Sigmoid colon (tissue), 4 donors: Measurements from ENCODE around the gene GALNT18.

Experiments
- EP300 ChIP-seq, 4 donors: sonication (generic); formaldehyde crosslinking; IDR thresholded peaks; one replicate each; pipeline ENCODE4 v1.6.1; 2017; ENCODE audit warnings: antibody characterized with exemption in 4 of 4
- POLR2A ChIP-seq, 2 donors: fragments of 450-650 bp; IDR thresholded peaks; one replicate each; pipeline ENCODE4 v1.6.1; 2016; ENCODE audit warnings: antibody characterized with exemption in 2 of 2, mild to moderate bottlenecking in 2 of 2, moderate library complexity in 2 of 2
- TF ChIP-seq, protein P1 (sequence below), 4 experiments: fragments of 450-650 bp in 3 of 4; fragments of 200-600 bp in 1 of 4; IDR thresholded peaks; one replicate each; pipeline ENCODE4 v1.5.1; 2016 to 2019; ENCODE audit warnings: antibody characterized with exemption in 4 of 4, mild to moderate bottlenecking in 3 of 4, moderate library complexity in 2 of 4

DNA sequence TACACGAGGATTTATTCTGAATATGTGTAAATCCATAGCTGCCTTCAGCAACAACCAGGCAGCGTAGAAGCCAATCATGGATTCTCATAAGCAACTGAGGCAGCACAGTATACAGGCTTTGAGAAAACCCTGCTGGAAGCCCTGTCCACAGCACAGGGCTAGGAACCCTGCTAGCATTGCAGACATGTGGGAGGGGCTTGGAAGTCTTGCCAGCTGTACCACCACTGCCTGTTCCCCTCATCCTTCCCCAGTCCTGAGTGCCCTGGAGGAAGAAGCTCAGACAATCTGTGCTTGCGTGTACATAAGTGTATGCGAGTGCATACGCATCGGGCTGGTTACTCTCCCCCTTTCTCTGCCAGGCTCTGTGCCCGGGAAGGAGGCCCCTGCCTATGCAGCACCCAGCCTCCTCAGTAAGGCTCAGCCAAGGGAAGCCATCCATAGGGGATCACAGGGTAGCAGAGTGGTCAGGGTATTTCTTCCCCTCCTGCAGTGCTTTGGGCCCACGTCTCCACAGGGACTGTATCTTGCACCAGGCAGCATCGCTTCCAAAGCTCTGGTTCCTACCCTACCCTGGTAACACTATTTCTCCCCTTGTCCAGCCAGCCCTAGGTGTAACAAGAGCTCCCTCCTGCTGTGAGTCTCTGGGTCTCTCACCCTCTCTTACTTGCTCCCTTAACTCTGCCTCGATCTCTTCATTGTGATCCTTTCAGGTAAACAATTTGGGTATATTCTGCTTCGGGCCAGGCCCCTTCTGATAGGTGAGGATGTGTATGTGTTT is 90.5 kb downstream of the GALNT18 start:
- TF ChIP-seq, protein P1, sequence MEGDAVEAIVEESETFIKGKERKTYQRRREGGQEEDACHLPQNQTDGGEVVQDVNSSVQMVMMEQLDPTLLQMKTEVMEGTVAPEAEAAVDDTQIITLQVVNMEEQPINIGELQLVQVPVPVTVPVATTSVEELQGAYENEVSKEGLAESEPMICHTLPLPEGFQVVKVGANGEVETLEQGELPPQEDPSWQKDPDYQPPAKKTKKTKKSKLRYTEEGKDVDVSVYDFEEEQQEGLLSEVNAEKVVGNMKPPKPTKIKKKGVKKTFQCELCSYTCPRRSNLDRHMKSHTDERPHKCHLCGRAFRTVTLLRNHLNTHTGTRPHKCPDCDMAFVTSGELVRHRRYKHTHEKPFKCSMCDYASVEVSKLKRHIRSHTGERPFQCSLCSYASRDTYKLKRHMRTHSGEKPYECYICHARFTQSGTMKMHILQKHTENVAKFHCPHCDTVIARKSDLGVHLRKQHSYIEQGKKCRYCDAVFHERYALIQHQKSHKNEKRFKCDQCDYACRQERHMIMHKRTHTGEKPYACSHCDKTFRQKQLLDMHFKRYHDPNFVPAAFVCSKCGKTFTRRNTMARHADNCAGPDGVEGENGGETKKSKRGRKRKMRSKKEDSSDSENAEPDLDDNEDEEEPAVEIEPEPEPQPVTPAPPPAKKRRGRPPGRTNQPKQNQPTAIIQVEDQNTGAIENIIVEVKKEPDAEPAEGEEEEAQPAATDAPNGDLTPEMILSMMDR (IDR thresholded peaks at IDR 0.05) = no peak
- TF ChIP-seq EP300 (IDR thresholded peaks at IDR 0.05) = no peak
- no peak for TF ChIP-seq POLR2A (IDR thresholded peaks at IDR 0.05)
